HG03175 (cell line): ENCODE measurements around the gene VIT.
"Not testable (repeated sequence)": the region's sequence is repeated elsewhere in the genome, so short reads cannot be mapped to it uniquely, and the experiment has no call there.

Experiments
- ATAC-seq: cut with Tn5 transposase; IDR thresholded peaks from one replicate; pipeline ENCODE4 v1.9.1; 2021; ENCODE audit warnings: mild to moderate bottlenecking, moderate library complexity; ENCODE audit not compliant: unreplicated experiment

VIT gene

DNA sequence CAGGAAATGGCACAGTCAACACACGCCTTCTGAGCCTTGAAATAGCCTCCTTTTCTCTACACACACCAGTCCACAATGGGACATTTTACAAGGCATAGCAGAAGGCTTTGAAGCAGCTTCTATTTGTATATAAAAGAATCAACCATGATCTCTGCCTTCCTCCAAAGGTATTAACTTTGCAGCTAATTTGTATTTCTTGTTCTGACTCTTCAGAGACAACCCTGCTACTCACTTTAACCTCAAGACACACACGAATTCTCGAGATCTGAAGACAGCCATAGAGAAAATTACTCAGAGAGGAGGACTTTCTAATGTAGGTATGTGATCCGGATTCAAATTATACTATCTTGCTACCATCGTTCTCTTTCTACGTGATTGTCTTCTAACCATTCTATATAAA is 104.6 kb downstream of the VIT start:
- no peak for ATAC-seq

DNA sequence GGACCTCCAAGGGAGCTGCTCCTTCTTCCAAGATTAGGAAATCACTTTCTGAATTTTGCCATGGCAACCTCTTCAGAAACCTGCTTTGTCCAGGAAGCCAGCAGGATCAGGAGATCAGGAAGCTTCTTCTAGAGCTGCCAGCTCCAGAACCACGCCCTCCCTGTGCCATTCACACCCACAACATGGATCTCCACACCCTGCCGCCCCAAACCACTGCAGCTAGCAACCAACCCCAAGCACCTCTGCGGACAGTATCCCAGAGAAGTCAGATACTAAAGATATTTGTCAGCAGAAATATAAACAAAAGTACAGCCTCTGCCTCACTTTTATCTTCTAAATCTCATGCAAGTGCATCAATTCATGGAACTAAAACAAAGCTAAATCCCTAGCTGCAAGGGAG is 106.4 kb downstream of the VIT start:
- ATAC-seq = no peak

DNA sequence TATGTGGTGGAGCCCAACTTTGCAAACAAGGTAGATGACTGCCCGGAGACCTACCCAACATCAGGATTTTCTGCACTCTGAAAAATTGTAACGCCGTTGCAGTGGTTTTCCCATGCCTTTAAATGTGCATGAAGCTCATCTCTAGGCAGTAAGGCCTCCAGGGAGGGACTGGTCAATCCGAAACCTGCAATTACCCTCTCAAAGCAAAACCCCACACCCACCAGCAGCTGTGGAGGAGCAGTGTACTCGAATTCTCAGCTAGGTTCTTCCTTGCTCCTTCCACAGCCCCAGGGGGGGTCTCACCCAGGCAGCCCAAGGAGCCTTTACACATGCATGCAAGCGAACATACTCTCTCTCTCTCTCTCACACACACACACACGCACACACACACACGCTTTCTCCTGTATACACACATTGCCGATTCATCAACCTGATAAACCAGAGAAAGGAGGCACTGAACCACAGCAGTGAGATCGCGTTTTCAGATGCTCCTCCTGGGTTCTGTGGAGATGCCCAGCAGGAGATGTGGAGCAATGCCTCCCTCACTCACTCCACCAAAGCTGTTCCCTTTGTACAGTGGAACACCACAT is 109.2 kb downstream of the VIT start:
- ATAC-seq = no peak

DNA sequence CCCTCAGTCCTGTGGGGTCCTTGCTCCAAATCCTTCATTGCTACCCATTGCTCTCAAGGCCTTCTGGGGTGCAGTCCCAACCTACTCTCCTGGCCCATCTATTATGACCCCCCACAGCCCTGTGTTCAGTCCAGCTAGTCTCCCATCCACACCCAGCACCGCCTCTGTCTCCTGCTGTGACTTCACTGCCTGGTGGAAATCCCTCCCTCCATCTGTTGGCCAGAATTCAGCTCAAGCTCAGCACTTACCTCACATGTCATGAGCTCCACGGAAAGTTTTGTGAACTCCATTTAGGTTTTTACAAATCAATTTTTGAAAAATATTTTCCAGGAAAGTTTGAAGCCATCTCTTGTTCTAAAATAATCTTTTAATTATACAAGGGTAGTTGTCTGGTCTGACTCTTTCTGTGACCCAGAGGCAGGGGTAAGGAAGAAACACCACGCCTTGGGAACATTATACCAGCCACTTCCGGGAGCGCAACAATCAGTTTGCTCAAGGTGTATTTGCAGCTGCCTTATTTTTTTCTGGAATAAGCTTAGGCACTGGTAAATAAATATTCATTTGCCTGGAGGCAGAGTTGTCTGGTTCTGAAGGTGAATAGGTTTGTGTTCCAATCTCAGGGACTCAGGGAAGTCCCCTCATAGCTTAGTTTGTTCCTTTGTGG is 110.8 kb downstream of the VIT start:
- no peak for ATAC-seq

- no peak for ATAC-seq
These were observed 112.0 kb downstream of the VIT start for GRCh38 chr2:36808386-36809068.

DNA sequence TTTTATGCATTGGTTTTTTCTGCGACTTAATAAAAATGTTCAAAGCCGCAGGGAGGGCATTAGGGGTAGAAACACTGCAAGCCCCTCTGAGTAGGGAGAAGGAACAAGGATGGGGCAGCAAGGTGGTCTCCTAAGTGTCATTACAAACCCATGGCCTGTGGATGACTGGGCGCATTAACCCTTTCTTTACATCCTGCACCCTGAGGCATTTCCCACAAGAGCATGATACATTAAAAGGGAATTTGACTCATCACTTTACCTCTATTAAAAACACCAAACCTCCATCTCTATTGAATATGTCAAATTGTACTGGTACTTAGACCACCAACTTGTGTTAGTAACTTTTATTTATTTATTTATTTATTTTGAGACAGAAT is 112.5 kb downstream of the VIT start:
- ATAC-seq = no peak

- no peak for ATAC-seq
These were observed 114.6 kb downstream of the VIT start for GRCh38 chr2:36811071-36811470.

DNA sequence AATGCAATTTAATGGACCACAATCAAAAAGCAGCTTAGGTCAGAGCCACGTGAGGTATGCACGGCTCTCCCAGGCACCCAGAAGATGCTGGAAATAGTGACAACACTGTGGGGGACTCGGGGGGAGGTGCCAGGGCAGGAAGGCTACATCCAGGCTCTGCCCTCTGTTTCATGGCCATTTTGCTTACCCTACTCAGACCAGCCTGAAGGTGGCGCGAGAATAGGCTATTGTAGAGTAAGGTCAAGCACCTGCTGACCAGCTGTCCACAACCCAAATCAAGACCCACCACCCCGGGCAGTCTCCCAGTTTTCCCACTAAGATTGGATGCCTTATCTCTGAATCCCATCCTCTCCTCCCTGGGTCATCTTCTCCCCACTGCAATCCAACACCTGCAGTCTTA is 115.7 kb downstream of the VIT start:
- ATAC-seq = no peak

GRCh38 chr2:36818542-36818941 is 122.0 kb downstream of the VIT start:
- no peak for ATAC-seq

DNA sequence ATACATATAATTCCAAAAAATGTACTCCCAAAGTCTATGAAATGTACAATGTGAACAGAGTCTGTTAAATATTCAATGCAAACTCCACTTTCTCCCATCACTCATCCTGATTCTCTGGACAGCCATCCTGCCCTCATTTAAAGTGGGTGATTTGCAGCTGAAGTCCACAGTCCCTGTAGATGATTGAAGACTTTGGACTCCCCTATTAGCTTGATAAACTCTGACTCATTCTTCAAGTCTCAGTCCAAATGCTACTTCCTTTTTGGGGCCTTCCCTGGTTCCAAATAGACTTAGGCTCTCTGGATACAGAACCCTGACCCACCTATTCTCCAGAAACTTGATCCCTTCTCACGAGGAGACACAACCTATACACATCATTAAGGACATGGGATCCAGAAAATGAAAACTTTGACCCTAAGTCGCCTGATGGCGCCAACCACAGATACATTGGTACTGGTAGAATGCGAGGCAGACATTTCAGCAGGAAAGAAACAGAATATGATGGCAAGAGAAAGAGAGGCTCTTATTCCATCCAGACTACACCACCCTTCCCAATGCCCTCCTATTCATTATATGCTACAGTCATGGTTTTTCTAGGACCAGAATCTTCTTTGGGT is 122.7 kb downstream of the VIT start:
- no peak for ATAC-seq

- no peak for ATAC-seq
These were observed 124.6 kb downstream of the VIT start for GRCh38 chr2:36820942-36821605.

GRCh38 chr2:36823862-36824261 is 127.4 kb downstream of the VIT start:
- no peak for ATAC-seq

GRCh38 chr2:36824273-36824672 is 127.8 kb downstream of the VIT start:
- no peak for ATAC-seq

GRCh38 chr2:36824683-36825082 is 128.2 kb downstream of the VIT start:
- not testable (repeated sequence) for ATAC-seq

GRCh38 chr2:36831185-36831584 is 134.7 kb downstream of the VIT start:
- no peak for ATAC-seq

DNA sequence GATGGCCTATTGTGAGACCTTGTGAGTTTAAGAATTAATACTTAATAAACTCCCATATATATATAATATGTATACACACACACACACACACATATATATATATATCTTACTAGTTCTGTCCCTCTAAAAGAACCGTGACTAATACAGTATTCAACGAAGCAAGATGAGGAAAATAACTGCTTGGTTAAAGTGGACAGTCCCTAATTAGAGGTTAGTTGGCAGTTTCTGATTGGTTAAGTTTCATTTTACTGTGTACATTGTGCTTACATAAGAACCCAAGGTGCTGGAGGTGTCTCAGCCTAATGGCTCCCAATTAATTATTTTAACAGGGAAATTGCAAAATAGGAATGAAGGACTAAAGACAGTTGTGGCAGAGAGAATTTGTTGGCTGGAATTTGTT is 137.7 kb downstream of the VIT start:
- ATAC-seq = no peak

- no peak for ATAC-seq
These were observed 138.4 kb downstream of the VIT start for GRCh38 chr2:36834731-36835524.

- no peak for ATAC-seq
These were observed 143.6 kb downstream of the VIT start for GRCh38 chr2:36839976-36840617.

DNA sequence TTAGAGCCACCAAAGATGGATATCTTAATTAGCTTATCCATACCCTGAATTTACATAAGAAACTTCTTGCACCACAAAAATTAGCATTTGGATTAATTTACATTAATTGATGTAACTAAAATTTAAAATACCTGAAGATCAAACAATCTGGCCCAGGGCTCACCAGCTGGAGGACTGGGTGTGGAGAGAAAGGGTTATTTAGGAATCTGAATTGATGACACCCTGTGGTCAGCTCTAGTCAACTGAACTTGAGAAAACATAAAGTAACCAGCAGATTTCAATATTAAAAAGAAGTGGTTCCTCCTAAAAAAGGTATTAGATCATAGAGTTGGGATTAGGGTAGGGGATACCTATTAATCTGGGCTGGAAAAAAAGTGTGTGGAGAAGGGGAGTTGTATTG is 147.3 kb downstream of the VIT start:
- ATAC-seq = no peak

GRCh38 chr2:36849265-36849664 is 152.8 kb downstream of the VIT start:
- no peak for ATAC-seq
